SK-N-SH (cell line): ENCODE data around the gene RGS6. TPM values are rescaled to one million over a fixed set of nuclear protein-coding genes. Genes with fewer than 3 reads are reported as not detected.

Source experiments
- CTCF ChIA-PET: fragments of 300-600, 350-600 bp; formaldehyde crosslinking; extraction: SDS; loops from one replicate; lab custom pipeline; 2021; lab: Yijun Ruan, JAX
- POLR2A ChIA-PET: fragments of 350-600 bp; sonication (Branson Sonifier 250); formaldehyde crosslinking; extraction: SDS; loops from one replicate; lab custom pipeline; 2020; ENCODE audit warnings: antibody characterized with exemption, inconsistent platforms; lab: Yijun Ruan, JAX
- DNase-seq: peaks from one replicate; pipeline ENCODE4 v3.0.0; 2012
- H2AFZ ChIP-seq: fragments of 200-600 bp; sonication (generic); 2 replicates; pipeline ENCODE4 v1.8.1; 2016; ENCODE audit warnings: antibody characterized with exemption, mild to moderate bottlenecking, low read depth
- H3F3A ChIP-seq: fragments of 200-600 bp; sonication (generic); replicated peaks from 2 replicates; pipeline ENCODE3; 2016; ENCODE audit warnings: antibody characterized with exemption, mild to moderate bottlenecking; ENCODE audit not compliant: insufficient read depth
- H3K27ac ChIP-seq, 2 experiments: fragments of 200-500 bp in 1 of 2; fragments of 200-600 bp in 1 of 2; sonication (Bioruptor generic) in 1 of 2; sonication (generic), shearing (Covaris generic) in 1 of 2; 2 replicates each; pipeline versions ENCODE4 v1.5.1 to v1.6.1; 2014 to 2016; ENCODE audit warnings: low read depth in 2 of 2, inconsistent platforms in 1 of 2, low read length in 1 of 2, mild to moderate bottlenecking in 1 of 2, mixed read lengths in 1 of 2
- H3K27me3 ChIP-seq: fragments of 200-600 bp; sonication (generic), shearing (Covaris generic); 2 replicates; pipeline ENCODE4 v1.6.1; 2016; ENCODE audit warnings: mixed run types; ENCODE audit not compliant: insufficient read depth
- H3K36me3 ChIP-seq, 2 experiments: fragments of 200-500 bp in 1 of 2; fragments of 200-600 bp in 1 of 2; sonication (Bioruptor generic) in 1 of 2; sonication (generic) in 1 of 2; replicated peaks in 1 of 2; 2 replicates each; pipeline versions ENCODE3 to v1.5.1; 2014 to 2016; ENCODE audit warnings: low read length in 1 of 2, mild to moderate bottlenecking in 1 of 2; ENCODE audit not compliant: insufficient read depth in 2 of 2, control insufficient read depth in 1 of 2
- H3K4me1 ChIP-seq, 2 experiments: fragments of 200-500 bp in 1 of 2; fragments of 200-600 bp in 1 of 2; sonication (Bioruptor generic) in 1 of 2; sonication (generic), shearing (Covaris generic) in 1 of 2; 2 replicates each; pipeline versions ENCODE4 v1.5.1 to v1.6.1; 2014 to 2016; ENCODE audit warnings: low read depth in 1 of 2, low read length in 1 of 2, mixed run types in 1 of 2; ENCODE audit not compliant: insufficient read depth in 2 of 2, control insufficient read depth in 1 of 2
- H3K4me2 ChIP-seq: fragments of 200-600 bp; sonication (generic), shearing (Covaris generic); 2 replicates; pipeline ENCODE4 v1.6.1; 2017; ENCODE audit warnings: mixed run types
- H3K4me3 ChIP-seq, 2 experiments: fragments of 200-500 bp in 1 of 2; fragments of 200-600 bp in 1 of 2; sonication (Bioruptor generic) in 1 of 2; sonication (generic), shearing (Covaris generic) in 1 of 2; 2 replicates each; pipeline versions ENCODE4 v1.5.1 to v1.8.1; 2014 to 2016; ENCODE audit warnings: low read depth in 2 of 2, inconsistent platforms in 1 of 2, low read length in 1 of 2, mild to moderate bottlenecking in 1 of 2, mixed read lengths in 1 of 2, moderate library complexity in 1 of 2
- H3K79me2 ChIP-seq: fragments of 200-600 bp; sonication (generic); 2 replicates; pipeline ENCODE4 v1.8.1; 2017; ENCODE audit warnings: mild to moderate bottlenecking; ENCODE audit not compliant: insufficient read depth
- H3K9ac ChIP-seq: fragments of 200-600 bp; sonication (generic); 2 replicates; pipeline ENCODE4 v1.6.1; 2017; ENCODE audit warnings: mixed run types
- H3K9me2 ChIP-seq: fragments of 200-600 bp; sonication (generic); 2 replicates; pipeline ENCODE4 v1.6.1; 2017; ENCODE audit warnings: mixed run types
- H3K9me3 ChIP-seq: fragments of 200-600 bp; sonication (generic); 2 replicates; pipeline ENCODE4 v1.6.1; 2017; ENCODE audit warnings: mixed run types, mild to moderate bottlenecking, moderate library complexity
- H4K20me1 ChIP-seq: fragments of 200-600 bp; sonication (generic); 2 replicates; pipeline ENCODE4 v1.6.1; 2017; ENCODE audit warnings: mild to moderate bottlenecking, mixed run types; ENCODE audit not compliant: insufficient read depth
- CHD2 ChIP-seq: fragments of 150-350 bp; IDR thresholded peaks from 2 replicates; pipeline ENCODE4 v1.6.1; 2018; ENCODE audit warnings: low read length; ENCODE audit not compliant: partially characterized antibody
- ELF1 ChIP-seq: IDR thresholded peaks from 2 replicates; pipeline ENCODE4 v1.4.0; 2012
- FOXM1 ChIP-seq: IDR thresholded peaks from 2 replicates; pipeline ENCODE4 v1.4.0; 2012; ENCODE audit warnings: low read depth, mild to moderate bottlenecking
- GATA2 ChIP-seq: sonication (generic); formaldehyde crosslinking; IDR thresholded peaks from 2 replicates; pipeline ENCODE4 v1.5.0; 2020; ENCODE audit warnings: mild to moderate bottlenecking, missing genetic modification reagents
- IRF3 ChIP-seq: fragments of 150-350 bp; IDR thresholded peaks from 2 replicates; pipeline ENCODE4 v1.6.1; 2016; ENCODE audit warnings: mild to moderate bottlenecking, low read depth, low read length
- JUND ChIP-seq: IDR thresholded peaks from 2 replicates; pipeline ENCODE4 v1.4.0; 2012
- RAD21 ChIP-seq: IDR thresholded peaks from 2 replicates; pipeline ENCODE4 v1.6.1; 2012; ENCODE audit warnings: mild to moderate bottlenecking, low read length
- REST ChIP-seq: IDR thresholded peaks from 2 replicates; pipeline ENCODE4 v1.6.1; 2012; ENCODE audit warnings: mild to moderate bottlenecking, low read depth, low read length, moderate library complexity
- RFX5 ChIP-seq: IDR thresholded peaks from 2 replicates; pipeline ENCODE4 v1.6.1; 2012; ENCODE audit warnings: mild to moderate bottlenecking, improper control_type of control experiment, low read length
- RXRA ChIP-seq: IDR thresholded peaks from 2 replicates; pipeline ENCODE4 v1.4.0; 2012; ENCODE audit warnings: low read depth, mild to moderate bottlenecking, borderline replicate concordance
- TCF12 ChIP-seq: IDR thresholded peaks from 2 replicates; pipeline ENCODE4 v1.4.0; 2012
- WGBS: methylation state at CpG from one replicate; pipeline ENCODE4 v1.1.6; 2017; ENCODE audit warnings: low lambda C conversion rate; 5-methylcytosine and 5-hydroxymethylcytosine counted together
- polyA plus RNA-seq, 3 experiments: library from polyadenylated mRNA; depleted of rRNA; stranded (reverse); fragments of >200 nt; gene quantifications; 2 replicates each; pipeline ENCODE4 v1.2.3, GENCODE V29; 2012

The RGS6 gene
- polyA plus RNA-seq, 1 of the 3 experiments (the other 2 are of a cell fraction), result not detected

GRCh38 chr14:72544615-72545387 is 612.6 kb downstream of the RGS6 start:
- no peaks in the 10 kb centered on the region for H4K20me1 ChIP-seq
- no peak overlapping the region for H3K4me3 ChIP-seq
- H3K9me3 ChIP-seq, result no peaks in the 10 kb centered on the region
- no peaks in the 10 kb centered on the region for H3K36me3 ChIP-seq
- peaks cover 0 to 9% of the 10 kb centered on the region in 2 experiments; a peak in 1 of 4 replicates for H3K4me1 ChIP-seq
- no peaks in the 10 kb centered on the region for H3K79me2 ChIP-seq
- POLR2A ChIA-PET, result interaction anchor here (1.3 kb wide), 1 partner anchor 9 kb away, joined by 3 read pairs; no protein-coding TSS in a partner anchor
- 34% methylated on average over 5 of the region's 8 CpGs for WGBS
- no peaks in the 10 kb centered on the region for H3F3A ChIP-seq
- TF ChIP-seq ELF1, result no peak
- TF ChIP-seq GATA2, result no peak
- no peak for TF ChIP-seq CHD2
- no peak for TF ChIP-seq RAD21
- TF ChIP-seq JUND, result no peak
- no peaks in the 10 kb centered on the region for H3K9me2 ChIP-seq
- no peak overlapping the region for H3K4me2 ChIP-seq
- no peaks in the 10 kb centered on the region; the same call in 1 of the 2 replicates for H3K27me3 ChIP-seq
- H2AFZ ChIP-seq, result no peak overlapping the region
- H3K27ac ChIP-seq, result no peak overlapping the region
- no peak overlapping the region for H3K9ac ChIP-seq
- DNase-seq, result no peak
- CTCF ChIA-PET, result interaction anchor here (2.0 to 4.7 kb wide), 5 partner anchors 10 to 404 kb away, joined by 6 to 25 read pairs (median 10); no protein-coding TSS in a partner anchor

- TF ChIP-seq RXRA, result no peak
- no peak for TF ChIP-seq RFX5
- no peak for TF ChIP-seq IRF3
- no peak for TF ChIP-seq FOXM1
- no peak for TF ChIP-seq TCF12
- TF ChIP-seq REST, result no peak
- no peak overlapping the region for H3K27ac ChIP-seq
- POLR2A ChIA-PET, result no interaction called here
- no peak overlapping the region for H3K4me3 ChIP-seq
- H3K9ac ChIP-seq, result no peak overlapping the region
- WGBS, result 61% methylated on average over 8 of the region's 13 CpGs
- H3K4me1 ChIP-seq, result peaks cover 0 to 9% of the 10 kb centered on the region in 2 experiments; a peak in 1 of 4 replicates
- CTCF ChIA-PET, result interaction anchor here (2.0 to 5.2 kb wide), 5 partner anchors 9 to 403 kb away, joined by 8 to 37 read pairs (median 12); no protein-coding TSS in a partner anchor
- H2AFZ ChIP-seq, result no peak overlapping the region
- no peaks in the 10 kb centered on the region for H3F3A ChIP-seq
- H3K9me3 ChIP-seq, result no peaks in the 10 kb centered on the region
- no peak for DNase-seq
- H4K20me1 ChIP-seq, result no peaks in the 10 kb centered on the region
- H3K79me2 ChIP-seq, result no peaks in the 10 kb centered on the region
- H3K9me2 ChIP-seq, result no peaks in the 10 kb centered on the region
- H3K4me2 ChIP-seq, result no peak overlapping the region
- H3K36me3 ChIP-seq, result no peaks in the 10 kb centered on the region
- H3K27me3 ChIP-seq, result no peaks in the 10 kb centered on the region
Measured at GRCh38 chr14:72545411-72546311, 613.4 kb downstream of the RGS6 start.
